ENCODE measurements around the gene RAPGEF4. TPM values are rescaled to one million over a fixed set of nuclear protein-coding genes. Genes with fewer than 3 reads are reported as not detected.

The RAPGEF4 gene
- total RNA-seq, 4 donors from 2014 or later = 2.5 to 7.9 (median 4.6) TPM

DNA sequence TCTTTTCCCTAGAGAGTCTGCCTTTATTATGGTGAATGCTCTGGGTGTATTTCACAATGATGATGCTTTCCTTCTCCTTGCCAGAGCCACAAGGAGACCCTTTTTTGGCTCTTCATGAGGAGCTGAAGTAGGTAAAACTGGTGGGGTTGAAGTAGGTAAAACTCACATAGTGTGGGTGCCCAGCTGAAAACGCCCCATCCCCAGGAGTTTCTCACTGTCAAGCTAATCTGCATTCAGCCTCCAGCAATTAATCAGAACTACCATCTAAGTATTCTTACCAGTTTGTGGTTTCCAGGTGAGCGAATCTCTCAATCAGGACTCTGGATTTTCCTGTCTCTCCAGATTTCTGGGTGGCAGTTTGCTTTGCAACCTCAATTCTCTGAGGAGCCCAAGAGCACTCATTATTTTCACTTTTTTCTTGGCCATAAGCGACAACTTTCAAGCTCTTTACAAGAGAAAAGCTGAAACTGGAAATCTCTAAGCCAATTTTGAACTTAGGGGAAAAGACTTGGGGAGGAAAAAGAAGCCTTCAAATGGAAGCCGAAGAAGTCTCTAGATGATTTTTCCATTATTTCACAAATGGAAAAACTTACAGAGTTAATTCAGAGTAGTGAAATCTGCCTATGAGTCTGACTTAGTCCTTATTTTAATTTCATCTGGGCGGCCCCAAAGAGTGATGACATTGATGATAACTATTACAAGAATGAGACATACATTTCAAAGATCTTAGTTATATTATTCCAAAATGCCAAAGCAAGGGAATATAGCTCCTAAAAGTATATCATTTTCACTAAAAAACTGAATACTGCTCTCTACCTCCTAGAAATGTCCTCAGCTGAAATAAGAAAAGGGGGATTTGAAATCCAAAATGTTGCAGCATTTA is 218.6 kb downstream of the RAPGEF4 start:
- TF ChIP-seq POLR2AphosphoS5 (IDR thresholded peaks at IDR 0.05) (no peak), POLR2A (IDR thresholded peaks at IDR 0.05) (no peak), EP300 (IDR thresholded peaks at IDR 0.05) (no peak)
- TF ChIP-seq, protein P1, sequence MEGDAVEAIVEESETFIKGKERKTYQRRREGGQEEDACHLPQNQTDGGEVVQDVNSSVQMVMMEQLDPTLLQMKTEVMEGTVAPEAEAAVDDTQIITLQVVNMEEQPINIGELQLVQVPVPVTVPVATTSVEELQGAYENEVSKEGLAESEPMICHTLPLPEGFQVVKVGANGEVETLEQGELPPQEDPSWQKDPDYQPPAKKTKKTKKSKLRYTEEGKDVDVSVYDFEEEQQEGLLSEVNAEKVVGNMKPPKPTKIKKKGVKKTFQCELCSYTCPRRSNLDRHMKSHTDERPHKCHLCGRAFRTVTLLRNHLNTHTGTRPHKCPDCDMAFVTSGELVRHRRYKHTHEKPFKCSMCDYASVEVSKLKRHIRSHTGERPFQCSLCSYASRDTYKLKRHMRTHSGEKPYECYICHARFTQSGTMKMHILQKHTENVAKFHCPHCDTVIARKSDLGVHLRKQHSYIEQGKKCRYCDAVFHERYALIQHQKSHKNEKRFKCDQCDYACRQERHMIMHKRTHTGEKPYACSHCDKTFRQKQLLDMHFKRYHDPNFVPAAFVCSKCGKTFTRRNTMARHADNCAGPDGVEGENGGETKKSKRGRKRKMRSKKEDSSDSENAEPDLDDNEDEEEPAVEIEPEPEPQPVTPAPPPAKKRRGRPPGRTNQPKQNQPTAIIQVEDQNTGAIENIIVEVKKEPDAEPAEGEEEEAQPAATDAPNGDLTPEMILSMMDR (IDR thresholded peaks at IDR 0.05) = no peak
- WGBS, 2 donors (ENCODE audit: low coverage in 1 of 2) = 82 to 84% methylated on average over 3 to 5 of the region's 5 CpGs
- no peak overlapping the region for H3K27ac ChIP-seq
- no peak overlapping the region for H3K4me3 ChIP-seq
- no peak for ATAC-seq
- H3K27me3 ChIP-seq = no peaks in the 10 kb centered on the region
- no peaks in the 10 kb centered on the region for H3K9me3 ChIP-seq
- no peaks in the 10 kb centered on the region for H3K36me3 ChIP-seq
- H3K4me1 ChIP-seq = peaks cover 0 to 5% (median 3%) of the 10 kb centered on the region in 3 donors

DNA sequence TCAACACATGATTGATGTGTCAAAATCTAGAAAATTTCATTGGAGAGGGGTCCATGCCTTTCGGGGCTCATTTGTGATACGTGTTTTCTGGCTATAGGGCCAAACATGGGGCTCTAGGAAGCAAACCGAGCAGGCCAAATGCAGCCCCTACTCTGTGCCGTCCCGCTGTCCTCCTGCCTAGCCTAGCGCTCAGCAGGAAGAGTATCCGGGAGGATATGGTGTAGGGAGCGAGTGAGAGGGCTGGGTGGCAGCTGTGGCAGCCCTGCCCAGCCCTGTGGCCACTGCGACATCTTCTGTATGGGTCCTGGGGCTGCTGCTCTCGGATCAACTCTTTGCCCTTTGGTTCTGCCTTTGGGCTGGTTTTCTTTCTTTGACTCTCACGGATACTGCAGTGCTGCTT is 219.9 kb downstream of the RAPGEF4 start:
- TF ChIP-seq POLR2A (IDR thresholded peaks at IDR 0.05) = no peak
- no peak for TF ChIP-seq EP300 (IDR thresholded peaks at IDR 0.05)
- no peak for TF ChIP-seq POLR2AphosphoS5 (IDR thresholded peaks at IDR 0.05)
- TF ChIP-seq, protein P1 (IDR thresholded peaks at IDR 0.05) = no peak
- Histone ChIP-seq H3K27me3 (no peaks in the 10 kb centered on the region), H3K4me3 (no peak overlapping the region), H3K9me3 (no peaks in the 10 kb centered on the region), H3K36me3 (no peaks in the 10 kb centered on the region), H3K27ac (no peak overlapping the region), H3K4me1 (peaks cover 0 to 5% (median 3%) of the 10 kb centered on the region in 3 donors)
- WGBS, 2 donors (ENCODE audit: low coverage in 1 of 2) = 93 to 100% methylated on average over 2 to 4 of the region's 11 CpGs
- no peak for ATAC-seq

DNA sequence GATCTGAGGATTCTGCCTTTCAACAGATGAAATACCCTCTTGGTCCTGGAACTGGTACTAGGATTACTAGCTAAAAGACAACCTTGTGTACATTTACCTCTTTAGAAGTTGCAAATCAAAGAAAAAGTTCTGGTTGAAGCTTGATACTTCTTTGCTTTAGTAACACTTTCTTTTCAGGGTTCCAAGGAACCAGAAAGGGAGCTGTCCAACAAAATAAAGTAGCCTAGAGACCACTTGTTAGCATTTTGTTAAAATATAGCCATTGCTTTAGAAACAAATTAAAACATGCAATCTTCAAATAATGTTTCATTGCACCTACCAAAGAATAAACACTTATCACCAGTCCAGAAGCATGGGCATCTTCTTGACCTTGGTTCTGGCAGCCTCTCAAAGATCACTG is 222.1 kb downstream of the RAPGEF4 start:
- Histone ChIP-seq H3K27me3 (no peaks in the 10 kb centered on the region), H3K4me1 (peaks cover 0 to 5% (median 3%) of the 10 kb centered on the region in 3 donors), H3K36me3 (no peaks in the 10 kb centered on the region), H3K9me3 (no peaks in the 10 kb centered on the region), H3K27ac (no peak overlapping the region), H3K4me3 (no peak overlapping the region)
- ATAC-seq = no peak
- TF ChIP-seq EP300 (IDR thresholded peaks at IDR 0.05) (no peak), POLR2A (IDR thresholded peaks at IDR 0.05) (no peak), POLR2AphosphoS5 (IDR thresholded peaks at IDR 0.05) (no peak)
- TF ChIP-seq, protein P1 (IDR thresholded peaks at IDR 0.05) = no peak

DNA sequence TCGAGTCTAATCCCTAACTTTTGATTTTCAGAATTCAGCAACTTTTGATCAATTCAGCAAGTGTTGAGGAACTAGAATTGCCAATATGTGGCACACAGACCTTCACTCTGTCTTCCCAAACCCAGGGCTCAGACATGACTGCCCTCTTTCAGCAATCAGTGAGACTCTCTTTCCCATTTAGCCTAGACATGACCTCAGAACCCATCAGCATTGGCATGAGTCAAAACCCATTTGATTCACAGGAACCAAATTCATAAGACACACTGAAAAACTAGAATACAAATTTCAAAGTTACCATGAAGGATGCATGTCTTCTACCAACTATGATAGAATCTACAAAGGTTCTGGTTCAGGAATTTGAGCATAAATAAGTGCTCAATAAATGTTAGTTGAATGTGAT is 226.4 kb downstream of the RAPGEF4 start:
- Histone ChIP-seq H3K27ac (no peak overlapping the region), H3K36me3 (no peaks in the 10 kb centered on the region), H3K9me3 (no peaks in the 10 kb centered on the region), H3K27me3 (no peaks in the 10 kb centered on the region), H3K4me1 (peaks cover 0 to 3% (median 1%) of the 10 kb centered on the region in 3 donors), H3K4me3 (no peak overlapping the region)
- no peak for ATAC-seq
- WGBS, 2 donors (ENCODE audit: low coverage in 1 of 2) = 60 to 100% methylated on average over 1 of the region's 1 CpG
- TF ChIP-seq POLR2A (IDR thresholded peaks at IDR 0.05) (no peak), EP300 (IDR thresholded peaks at IDR 0.05) (no peak), POLR2AphosphoS5 (IDR thresholded peaks at IDR 0.05) (no peak)
- TF ChIP-seq, protein P1 (IDR thresholded peaks at IDR 0.05) = no peak

DNA sequence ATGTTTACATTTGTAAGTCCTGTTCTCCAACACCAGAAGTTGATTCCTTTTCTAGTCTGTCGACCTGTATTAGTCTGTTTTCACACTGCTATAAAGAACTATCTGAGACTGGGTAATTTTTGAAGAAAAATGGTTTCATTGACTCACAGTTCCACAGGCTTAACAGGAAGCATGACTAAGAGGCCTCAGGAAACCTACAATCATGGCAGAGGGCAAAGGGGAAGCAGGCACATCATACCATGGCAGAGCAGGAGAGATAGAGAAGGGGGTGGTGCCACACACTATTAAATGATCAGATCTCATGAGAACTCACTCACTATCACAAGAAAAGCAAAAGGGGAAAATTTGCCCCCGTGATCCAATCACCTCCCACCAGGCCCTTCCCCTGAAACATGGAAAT is 227.2 kb downstream of the RAPGEF4 start:
- no peak for ATAC-seq
- peaks cover 0 to 10% (median 9%) of the 10 kb centered on the region in 3 donors for H3K4me1 ChIP-seq
- H3K9me3 ChIP-seq = no peaks in the 10 kb centered on the region
- H3K4me3 ChIP-seq = no peak overlapping the region
- TF ChIP-seq EP300 (IDR thresholded peaks at IDR 0.05) = no peak
- TF ChIP-seq, protein P1 (IDR thresholded peaks at IDR 0.05) = no peak
- no peak for TF ChIP-seq POLR2A (IDR thresholded peaks at IDR 0.05)
- TF ChIP-seq POLR2AphosphoS5 (IDR thresholded peaks at IDR 0.05) = no peak
- no peaks in the 10 kb centered on the region for H3K36me3 ChIP-seq
- WGBS, 2 donors (ENCODE audit: low coverage in 1 of 2) = 42 to 50% methylated on average over 2 of the region's 2 CpGs
- no peak overlapping the region for H3K27ac ChIP-seq
- no peaks in the 10 kb centered on the region for H3K27me3 ChIP-seq

Measured in gastroesophageal sphincter (tissue), 4 donors.